ENCODE data around the gene PPP5C.
"Not testable (repeated sequence)": the region's sequence is repeated elsewhere in the genome, so short reads cannot be mapped to it uniquely, and the experiment has no call there.

PPP5C gene

DNA sequence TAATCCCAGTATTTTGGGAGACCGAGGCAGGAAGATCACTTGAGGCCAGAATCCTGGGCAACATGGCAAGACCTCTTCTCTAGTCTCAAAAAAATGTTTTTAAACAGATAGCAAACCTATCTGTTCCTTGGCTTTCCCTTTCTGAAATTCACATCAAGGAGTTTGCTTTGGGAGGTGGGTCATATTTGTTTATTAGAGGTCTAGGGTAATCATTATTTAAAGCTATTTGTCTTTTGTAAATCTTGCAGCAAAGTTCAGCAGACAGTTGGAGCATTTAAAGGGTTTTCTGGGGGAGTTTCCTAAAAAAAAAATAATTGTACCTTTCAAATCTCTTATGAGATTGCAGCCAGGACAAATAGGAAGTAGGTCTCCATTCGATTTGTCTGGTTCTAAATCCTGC lies 17.5 kb downstream of the PPP5C start:
- no peak for DNase-seq (ENCODE audit: low spot score)

DNA sequence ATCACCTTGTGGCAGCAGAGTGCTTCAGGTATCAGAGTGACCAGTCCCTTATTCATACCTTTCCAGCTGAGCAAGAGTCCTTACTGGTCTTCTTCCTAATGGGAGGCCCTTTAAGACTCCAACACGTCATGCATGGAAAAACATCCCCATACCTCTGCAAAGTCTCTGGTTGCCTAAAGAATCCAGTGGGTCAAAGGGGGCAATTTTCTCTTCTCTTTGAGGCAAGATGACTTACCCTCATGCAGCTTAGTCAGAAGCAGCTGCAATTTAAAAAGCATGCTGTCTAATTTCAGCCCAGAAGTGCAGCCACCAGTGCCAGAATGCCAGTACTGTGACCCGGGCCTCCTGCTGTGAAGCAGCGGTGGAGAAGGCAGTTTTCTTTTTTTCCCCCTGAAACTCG lies 18.7 kb downstream of the PPP5C start:
- peak; percentile 52 for DNase-seq (ENCODE audit: low spot score)

DNA sequence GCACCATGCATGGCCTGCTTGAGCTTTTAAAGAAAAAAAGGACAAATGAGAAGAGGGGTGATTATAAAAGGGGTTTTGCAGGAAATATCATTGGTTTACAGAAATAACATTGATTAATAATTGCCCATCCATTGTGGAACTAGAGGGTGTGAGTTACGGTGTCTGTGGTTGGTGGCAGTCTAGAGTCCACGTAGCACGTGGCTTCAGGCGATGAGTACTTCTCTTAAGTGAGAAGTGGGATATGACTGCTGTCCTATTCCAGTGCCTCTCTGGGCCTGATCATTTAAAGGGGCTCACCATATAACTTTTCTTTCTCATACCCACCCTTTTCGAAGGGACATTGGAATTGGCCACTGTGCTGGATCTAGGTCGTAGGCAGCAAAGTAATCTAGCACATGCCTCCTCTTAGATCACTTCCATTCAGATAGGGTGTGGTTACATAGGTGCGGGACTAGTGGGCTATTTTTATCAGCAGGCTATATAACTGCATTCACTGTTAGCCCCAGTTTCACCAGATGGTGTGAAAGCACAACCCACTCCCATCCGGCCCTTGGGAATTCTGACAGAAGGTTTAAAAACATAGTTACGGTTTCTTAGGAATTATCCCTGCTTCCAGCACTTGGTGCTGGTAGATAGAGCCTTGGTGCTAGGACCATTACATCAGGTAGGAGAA lies 19.9 kb downstream of the PPP5C start:
- no peak for DNase-seq (ENCODE audit: low spot score)

DNA sequence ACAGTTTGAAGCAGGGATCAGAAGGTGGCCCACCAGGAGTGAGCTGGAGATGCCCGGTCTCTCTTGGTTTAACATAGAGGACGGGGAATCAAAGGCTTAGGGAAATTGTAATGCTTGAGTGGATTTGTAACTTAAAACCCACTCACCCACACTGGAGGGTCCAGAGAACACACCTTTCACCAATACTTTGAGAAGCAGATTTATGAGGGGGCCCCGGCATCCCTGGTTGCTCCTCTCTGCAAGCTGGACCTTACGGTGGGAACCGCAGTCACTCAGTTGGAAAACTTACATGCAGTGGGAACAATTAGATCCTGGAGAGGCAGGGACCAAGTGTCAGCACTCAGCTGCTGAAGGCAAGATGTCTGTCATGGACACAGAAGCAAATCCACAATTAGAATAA lies 20.5 kb downstream of the PPP5C start:
- DNase-seq (ENCODE audit: low spot score): no peak

DNA sequence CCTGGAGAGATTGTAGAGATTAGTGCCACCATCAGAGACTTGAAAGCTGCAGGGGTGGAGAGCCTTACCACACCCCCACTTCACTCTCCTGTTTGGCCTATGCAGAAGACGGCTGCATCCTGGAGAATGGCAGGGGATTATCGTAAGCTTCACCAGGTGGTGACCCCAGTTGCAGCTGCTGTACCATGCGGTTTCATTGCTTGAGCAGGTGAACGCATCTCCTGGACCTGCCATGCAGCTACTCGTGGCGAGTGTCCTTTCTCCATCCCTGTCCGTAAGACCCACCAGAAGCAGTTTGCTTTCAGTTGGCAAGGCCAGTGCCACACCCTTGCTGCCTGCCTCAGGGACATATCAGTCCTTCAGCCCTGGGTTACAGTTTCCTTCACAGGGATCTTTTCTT lies 21.2 kb downstream of the PPP5C start:
- DNase-seq (ENCODE audit: low spot score): no peak

DNA sequence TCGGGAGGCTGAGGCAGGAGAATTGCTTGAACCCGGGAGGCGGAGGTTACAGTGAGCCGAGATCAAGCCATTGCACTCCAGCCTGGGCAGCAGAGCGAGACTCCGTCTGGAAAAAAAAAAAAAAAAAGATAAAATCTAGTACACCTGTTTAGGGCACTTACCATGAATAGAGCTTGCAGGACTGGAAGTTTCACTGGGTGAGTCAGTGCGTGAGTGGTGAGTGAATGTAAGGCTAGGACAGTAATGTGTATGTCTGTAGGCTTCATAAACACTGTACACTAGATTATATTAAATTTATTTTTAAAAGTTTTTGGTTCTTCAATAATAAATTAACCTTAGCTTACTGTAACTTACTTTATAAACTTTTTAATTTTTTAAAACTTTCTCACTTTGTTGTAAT lies 22.9 kb downstream of the PPP5C start:
- peak; percentile 65 for DNase-seq (ENCODE audit: low spot score)

DNA sequence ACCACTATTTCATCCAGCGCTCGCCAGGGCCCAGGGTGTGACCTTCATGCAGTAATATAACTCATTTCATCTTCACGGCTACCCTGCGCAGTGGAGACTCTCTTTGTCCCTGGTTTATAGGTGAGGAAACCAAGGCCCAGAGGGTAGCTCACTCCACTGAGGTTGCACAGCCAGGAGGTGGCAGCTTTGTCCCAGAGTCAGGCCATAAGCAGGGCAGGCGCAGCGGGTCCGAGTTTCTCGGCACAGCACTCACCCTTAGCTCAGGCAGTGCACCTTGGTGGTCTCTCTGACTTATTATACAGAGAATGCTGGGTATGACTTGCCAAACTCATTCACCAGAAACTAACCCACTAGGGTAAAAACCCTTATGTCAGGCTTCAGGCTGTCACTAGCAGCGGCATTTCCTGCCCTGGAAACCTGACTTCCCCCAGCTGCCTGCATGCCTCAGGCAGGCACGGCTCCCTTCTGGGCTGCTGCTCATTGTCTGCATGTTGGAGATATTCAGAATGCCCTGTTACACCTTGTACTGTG lies 24.5 kb downstream of the PPP5C start:
- no peak for DNase-seq (ENCODE audit: low spot score)

DNA sequence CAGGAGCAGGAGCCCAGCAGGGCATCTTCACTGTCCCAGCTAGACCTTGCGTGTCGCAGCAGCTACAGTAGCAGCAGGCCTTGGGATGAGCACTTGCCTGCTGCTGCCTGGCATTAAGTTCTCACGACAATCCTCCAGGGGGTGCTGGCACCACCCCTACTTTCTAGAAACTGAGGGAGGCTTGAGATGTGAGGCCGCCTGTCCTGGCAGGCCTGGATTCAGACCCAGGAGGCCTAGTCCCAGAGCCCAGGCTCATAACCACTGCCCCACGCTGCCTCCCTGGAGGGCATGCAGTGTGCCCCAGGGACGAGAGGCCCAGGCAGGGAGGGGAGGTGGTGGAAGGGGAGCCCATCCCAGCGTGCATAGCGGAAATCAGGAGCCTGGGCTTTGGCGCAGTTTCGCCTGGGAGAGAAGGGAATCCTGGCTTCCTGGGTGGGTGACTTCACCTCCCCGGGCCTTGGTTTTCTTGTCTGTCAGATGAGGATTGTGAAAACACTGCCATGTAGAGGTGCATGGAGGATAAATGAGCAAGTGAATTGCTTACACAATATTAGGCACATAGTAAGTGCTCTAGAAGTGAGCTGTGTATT lies 26.1 kb downstream of the PPP5C start:
- no peak for DNase-seq (ENCODE audit: low spot score)

DNA sequence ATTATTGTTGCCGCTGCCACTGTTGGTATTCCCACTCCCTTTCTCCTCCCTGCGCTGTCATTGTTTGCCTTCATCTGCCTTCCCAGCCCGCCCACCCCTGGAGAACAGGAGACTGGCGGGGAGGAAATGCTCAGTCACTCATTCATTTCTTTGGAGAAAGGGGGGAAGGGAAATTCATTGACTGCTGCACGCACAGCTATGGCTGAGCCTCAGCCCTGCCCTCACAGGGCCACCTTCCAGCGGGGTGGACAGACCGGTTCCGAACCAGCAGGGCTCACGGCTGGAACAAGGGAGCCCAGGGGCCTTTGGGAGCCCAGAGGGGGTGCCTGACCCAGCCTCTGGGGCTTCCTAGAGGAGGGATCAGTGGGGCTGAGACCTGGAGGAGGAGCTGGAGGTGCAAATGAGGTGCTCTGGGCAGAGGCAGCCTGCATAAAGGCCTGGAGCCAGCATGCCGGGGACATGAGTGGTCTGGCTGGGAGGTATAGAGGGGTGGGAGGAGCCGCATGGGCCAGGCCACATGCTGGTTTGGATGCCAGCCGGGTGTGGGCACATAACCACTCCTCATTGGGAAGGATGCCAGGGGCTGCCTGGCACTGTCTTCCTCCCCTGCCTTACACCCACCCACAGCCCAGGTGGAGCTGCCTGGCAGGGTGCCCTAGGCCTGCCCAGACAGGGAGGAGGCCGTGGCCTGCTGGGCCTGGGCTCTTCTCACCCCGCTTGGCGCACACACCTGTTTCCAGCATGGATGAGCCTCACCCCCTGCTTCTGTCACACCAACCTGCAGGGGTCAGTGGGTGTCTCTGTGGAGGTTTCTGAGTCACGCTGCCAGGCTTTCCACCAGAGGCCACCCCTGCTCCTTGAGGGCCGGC lies 26.8 kb downstream of the PPP5C start:
- DNase-seq (ENCODE audit: low spot score): peak; percentile 98

DNA sequence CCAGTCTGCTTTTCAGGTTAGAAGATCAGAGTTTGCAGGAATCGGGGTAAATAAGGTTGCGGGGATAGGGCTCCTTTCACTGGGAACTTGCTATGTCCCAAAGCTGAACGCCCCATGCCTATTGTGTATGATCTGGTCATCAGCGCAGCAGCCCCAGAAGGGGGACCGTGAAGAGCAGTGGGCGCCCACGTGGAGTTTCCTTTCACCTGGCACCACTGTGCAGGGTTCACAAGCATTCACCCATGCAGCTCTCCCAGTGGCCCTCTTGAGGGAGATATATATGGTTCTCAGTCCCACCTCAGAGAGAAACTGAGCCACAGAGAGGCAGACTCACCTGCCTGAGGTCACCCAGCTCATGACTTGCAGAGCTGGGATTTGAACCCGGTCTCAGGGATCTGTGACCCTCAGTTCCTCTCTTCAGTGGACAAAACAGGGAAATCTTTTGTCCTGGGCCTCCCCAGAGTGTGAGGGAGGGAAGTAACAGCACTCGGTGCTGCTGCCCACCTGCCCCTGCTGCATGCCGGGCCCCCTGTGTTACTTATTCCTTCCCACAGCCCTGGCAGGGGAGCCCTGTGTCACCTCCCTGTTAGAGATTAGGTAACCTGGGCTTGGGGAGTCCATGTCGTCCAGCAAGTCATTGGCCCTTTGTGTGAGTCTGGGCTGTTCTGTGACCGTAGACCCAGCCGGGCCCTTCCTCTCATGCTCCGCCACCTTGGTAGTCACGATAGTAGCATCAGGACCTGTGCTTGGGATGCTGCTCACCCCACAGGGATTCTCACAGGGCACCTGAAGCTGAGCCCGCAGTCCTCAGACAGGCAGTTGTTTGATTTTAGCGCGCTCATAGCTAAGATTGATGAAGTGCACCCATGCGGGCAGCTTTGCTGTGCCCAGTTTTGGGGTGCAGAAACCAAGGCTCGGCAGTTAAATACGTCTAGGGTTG lies 27.9 kb downstream of the PPP5C start:
- DNase-seq (ENCODE audit: low spot score): no peak

DNA sequence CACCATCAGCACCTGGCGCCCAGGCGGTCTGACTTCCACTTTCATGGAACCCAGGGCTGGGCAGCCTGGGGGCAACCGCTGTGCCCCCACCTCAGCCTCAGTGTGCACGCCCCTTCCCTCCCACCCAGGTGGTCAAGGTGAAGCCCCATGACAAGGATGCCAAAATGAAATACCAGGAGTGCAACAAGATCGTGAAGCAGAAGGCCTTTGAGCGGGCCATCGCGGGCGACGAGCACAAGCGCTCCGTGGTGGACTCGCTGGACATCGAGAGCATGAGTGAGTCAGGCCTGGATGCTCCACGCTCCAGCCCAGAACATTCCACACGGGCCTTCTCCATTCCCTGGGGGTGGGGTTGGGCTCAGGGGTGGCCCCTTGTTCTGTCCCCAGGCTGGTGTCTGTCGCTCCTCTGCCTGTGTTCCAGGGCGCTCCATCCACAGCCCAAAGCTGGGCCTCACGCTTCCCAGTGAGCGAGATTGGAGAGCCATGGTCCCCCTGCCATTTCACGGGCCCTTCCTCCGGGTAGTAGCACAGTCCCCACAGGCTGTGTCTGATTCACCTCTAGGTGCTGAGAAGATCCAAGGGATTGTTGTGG lies 28.7 kb downstream of the PPP5C start:
- not testable (repeated sequence) for DNase-seq (ENCODE audit: low spot score)

DNA sequence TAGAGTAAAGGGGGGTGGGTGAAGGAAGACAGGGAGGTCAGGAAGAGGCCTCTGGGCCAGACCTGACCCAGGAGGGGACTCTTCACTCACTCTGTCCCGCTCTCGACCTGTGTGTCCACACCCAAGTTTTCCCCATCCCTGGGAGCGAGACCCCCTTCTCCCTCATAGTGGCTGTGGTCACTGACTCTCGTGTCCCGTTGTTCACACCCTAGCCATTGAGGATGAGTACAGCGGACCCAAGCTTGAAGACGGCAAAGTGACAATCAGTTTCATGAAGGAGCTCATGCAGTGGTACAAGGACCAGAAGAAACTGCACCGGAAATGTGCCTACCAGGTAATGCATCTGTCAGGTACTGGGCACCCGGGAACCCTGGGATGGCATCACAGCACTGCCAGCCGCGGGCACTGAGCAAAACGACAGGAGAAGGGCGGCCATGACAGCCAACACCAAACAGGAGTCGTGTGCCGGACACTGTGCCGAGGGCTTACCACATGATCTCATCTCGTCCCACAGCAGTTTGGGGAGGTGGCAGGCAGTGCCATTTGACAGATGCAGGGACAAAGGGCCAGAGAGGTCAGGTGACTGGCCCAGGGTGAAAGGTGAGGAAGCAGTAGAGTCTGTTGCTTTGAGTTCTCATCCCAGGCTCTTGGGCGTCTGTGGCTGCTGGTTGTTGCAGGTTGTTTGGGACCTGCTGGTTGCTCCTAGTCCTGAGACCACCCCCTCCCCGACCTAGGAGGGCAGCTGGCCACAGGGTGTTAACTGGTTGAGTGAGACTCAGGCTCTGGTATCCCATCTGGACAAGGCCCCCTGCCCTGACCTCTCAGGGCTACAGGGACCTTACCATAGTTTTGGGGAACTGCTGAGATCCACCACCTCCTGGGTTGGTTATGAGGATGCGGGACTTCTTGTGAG lies 29.6 kb downstream of the PPP5C start:
- DNase-seq (ENCODE audit: low spot score): no peak

DNA sequence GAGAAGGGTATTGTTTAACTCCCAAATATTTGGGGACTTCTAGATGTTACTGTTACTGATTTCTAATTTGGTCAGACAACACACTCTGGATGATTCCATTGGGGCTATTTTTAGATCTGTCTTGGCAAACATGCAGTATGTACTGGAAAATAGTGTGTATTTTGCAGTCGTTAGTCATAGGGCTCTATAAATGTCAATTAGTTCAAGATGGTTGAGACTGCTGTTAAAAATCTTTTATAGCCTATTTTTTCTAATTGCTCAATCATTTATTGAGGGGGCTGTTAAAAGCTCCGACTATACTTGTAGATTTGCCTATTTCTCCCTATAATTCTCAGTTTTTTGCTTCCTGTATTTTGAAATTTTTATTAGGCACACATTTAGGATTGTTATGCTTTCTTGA lies 31.4 kb downstream of the PPP5C start:
- DNase-seq (ENCODE audit: low spot score): no peak

DNA sequence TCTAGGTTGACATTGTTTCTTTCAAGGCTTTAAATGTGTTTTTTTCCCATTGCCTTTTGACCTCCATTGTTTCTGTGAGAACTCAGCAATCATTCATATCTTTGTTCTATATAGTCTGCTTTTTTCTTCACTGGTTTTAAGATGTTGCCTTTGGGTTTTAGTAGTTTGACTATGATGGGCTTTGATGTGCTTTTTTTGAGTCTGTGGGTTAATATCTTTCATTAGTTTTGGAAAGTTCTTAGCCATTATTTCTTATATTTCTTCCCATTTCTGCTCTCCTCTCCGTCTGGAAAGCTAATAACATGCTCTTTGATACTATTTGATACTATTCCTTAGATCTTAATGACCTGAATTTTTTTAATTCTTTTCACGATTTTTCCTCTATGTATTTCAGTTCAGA lies 33.8 kb downstream of the PPP5C start:
- DNase-seq (ENCODE audit: low spot score): no peak

DNA sequence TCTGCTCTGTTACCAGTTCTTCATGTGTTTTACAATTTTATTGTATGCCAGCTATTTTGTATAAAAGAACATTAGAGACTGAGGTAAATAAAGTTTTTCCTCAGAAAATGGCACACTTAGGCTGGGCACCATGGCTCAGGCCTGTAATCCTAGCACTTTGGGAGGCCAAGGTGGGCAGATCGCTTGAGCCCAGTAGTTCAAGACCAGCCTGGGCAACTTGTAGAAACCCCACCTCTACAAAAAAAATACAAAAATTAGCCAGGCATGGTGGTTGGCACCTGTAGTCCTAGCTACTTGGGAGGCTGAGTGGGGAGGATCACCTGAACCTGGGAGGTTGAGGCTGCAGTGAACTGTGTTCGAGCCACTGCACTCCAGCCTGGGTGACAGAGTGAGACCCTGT lies 34.5 kb downstream of the PPP5C start:
- no peak for DNase-seq (ENCODE audit: low spot score)

DNA sequence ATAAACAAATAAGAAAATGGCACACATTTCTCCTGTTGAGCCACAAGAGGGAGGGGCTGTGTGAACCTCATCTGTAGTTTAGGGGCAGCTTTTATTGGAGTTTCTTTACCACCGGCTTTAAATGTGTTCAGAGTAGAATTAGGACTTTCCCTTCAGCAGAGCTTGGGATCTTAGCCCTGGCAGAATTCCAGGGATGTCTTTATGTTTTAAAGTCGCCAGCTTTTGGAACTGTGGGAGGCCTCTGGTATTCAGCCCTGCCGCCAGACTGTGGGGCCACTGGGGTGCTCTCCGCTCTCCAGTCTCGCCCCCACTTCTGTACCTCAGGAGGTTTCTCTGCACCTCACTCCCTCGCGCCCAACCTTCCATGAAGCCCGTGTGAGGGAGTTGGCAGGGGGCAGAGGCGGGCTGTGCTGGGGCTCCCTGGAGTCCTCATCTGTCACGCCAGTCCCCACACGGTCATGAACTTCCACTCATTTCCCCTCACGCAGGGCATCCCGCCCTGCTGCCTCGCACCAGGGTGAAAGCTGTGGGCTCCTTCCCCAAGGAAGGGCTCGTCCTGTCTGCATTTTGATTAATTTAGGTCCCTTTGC lies 35.0 kb downstream of the PPP5C start:
- DNase-seq (ENCODE audit: low spot score): no peak

DNA sequence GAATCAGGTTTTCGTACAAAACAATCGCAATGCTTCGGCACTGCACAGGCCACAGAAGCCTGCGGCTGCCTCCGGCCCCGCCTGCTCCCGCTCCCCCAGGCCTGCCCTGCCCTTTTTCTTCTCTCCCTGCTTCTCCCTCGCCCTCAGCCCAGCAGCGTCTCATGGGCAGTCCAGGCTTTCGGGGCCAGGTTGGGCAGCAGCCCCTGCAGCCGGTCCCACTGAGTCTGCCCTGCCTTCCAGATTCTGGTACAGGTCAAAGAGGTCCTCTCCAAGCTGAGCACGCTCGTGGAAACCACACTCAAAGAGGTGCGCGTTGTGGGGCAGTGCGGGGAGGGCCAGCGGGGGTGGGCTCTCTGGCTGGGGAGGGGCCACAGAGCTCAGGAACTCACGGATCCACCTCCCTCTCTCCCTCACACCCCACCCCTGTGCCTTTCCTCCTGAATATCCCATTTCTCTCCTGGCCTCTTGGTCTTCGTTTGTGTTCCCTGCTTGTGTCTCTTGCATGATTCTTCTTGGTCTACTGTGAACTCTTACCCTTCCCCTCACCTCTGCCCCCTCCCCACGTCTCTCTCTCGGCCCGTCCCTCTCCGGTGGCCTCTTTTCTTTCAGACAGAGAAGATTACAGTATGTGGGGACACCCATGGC lies 36.4 kb downstream of the PPP5C start:
- DNase-seq (ENCODE audit: low spot score): no peak

DNA sequence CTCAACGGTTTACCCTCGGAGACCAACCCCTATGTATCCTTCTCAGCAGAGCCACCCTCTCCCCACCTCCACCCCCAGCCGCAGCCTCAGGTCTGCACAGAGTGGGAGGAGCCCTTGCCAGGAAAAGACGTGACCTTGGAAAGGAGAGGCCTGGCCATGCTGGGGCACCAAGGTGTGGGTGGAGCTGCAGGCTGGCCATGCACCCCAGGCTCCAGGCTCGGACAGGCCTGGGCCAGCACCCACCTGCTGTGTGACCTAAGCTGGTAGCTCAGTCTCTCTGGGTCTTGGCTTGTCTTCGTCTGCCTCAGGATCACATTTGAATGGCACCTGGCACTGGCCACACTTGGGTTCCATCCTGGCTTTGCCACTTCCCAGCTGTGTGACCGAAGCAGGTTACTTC lies 37.0 kb downstream of the PPP5C start:
- DNase-seq (ENCODE audit: low spot score): no peak

DNA sequence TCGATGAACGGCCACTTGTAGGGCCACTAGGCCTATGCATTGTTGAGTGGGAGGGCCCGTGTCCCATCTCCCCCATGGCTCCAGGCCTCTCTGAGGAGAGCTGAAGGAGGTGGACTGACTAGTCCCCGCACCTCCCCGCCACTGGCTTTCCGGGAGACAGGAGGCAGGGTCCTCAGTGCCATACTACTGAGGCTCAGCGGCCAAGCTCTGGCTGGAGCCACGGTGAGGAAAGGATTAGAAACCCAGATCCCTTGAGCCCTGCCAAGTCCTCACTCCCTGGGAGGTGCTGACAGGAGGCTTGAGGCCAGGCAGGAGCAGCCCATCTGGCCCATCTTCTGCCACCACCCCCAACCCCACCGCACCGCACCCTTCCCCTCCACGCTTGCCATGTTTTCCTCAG lies 37.5 kb downstream of the PPP5C start:
- no peak for DNase-seq (ENCODE audit: low spot score)

DNA sequence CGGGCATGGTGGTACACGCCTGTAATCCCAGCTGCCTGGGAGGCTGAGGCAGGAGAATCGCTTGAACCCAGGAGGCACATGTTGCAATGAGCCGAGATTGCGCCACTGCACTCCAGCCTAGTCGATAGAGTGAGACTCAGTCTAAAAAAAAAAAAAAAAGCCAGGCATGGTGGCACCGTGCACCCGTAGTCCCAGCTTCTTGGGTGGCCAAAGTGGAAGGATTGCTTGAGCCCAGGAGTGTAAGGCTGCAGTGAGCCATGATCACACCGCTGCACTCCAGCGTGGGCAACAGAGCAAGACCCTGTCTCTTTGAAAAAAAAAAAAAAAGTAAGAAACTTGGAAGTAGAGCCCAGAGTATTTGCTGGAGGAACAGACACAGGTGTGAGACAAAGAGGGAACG lies 38.7 kb downstream of the PPP5C start:
- no peak for DNase-seq (ENCODE audit: low spot score)
